Fibroblast of pulmonary artery (primary cell): ENCODE results near the gene IFT43.
A peak's percentile ranks its signal among the peaks of the same experiment; 100 is the strongest.

ENCODE experiments used
- DNase-seq: peaks from one replicate; pipeline ENCODE4 v3.0.0-alpha.2; 2010; ENCODE audit warnings: low read depth
- H3K4me3 ChIP-seq: replicated peaks from 2 replicates; pipeline ENCODE4 v1.5.1; 2011; ENCODE audit warnings: low read depth, mild to moderate bottlenecking, control low read depth, low read length, moderate library complexity
- TF ChIP-seq, protein P1 (sequence below): IDR thresholded peaks from 2 replicates; pipeline ENCODE4 v1.5.1; 2011; ENCODE audit warnings: mild to moderate bottlenecking, control low read depth, low read length, inconsistent platforms; ENCODE audit errors: missing control alignments

The IFT43 gene

DNA sequence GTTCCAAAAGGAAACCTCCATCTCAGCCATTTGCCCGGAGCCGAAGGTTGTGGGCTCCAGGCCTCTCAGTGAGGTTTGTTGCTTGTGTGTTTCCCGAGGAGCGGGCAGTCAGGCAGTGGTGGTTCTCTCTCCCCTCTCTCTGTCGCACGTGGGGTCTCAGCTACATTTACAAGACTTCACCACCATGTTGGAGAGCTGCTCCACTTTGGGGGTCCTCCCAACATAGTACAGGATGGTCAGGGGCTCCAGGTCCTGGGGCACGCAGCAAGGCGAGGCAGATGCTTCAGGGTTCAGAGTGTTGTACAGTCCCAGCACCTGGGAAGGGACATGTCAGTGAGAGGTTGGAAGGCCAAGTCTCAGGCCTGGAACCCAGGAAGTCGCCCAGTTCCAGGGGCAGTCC lies 26.5 kb upstream of the IFT43 start:
- TF ChIP-seq, protein P1, sequence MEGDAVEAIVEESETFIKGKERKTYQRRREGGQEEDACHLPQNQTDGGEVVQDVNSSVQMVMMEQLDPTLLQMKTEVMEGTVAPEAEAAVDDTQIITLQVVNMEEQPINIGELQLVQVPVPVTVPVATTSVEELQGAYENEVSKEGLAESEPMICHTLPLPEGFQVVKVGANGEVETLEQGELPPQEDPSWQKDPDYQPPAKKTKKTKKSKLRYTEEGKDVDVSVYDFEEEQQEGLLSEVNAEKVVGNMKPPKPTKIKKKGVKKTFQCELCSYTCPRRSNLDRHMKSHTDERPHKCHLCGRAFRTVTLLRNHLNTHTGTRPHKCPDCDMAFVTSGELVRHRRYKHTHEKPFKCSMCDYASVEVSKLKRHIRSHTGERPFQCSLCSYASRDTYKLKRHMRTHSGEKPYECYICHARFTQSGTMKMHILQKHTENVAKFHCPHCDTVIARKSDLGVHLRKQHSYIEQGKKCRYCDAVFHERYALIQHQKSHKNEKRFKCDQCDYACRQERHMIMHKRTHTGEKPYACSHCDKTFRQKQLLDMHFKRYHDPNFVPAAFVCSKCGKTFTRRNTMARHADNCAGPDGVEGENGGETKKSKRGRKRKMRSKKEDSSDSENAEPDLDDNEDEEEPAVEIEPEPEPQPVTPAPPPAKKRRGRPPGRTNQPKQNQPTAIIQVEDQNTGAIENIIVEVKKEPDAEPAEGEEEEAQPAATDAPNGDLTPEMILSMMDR, result no peak
- H3K4me3 ChIP-seq, result no peak overlapping the region
- DNase-seq, result no peak

DNA sequence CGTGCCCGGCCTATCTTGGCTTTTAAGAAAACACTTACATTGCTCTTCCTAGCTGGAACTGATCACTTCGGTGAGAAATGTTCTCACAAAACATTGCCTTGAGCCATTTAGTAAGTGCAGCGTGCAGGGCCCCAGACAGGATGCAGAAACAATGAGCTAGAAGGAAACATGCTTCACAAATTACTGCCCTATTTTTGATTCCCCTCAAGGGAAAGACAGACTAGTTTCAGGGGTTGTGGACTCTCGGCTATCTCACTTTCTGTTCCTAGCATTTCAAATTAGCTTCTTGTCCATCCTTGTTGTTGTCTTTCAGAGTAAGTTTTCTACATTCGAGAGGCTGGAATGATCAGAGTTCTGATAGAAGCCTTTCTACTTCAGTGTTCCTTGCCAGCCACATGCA lies 25.3 kb upstream of the IFT43 start:
- H3K4me3 ChIP-seq, result no peak overlapping the region
- no peak for DNase-seq
- TF ChIP-seq, protein P1, result no peak

DNA sequence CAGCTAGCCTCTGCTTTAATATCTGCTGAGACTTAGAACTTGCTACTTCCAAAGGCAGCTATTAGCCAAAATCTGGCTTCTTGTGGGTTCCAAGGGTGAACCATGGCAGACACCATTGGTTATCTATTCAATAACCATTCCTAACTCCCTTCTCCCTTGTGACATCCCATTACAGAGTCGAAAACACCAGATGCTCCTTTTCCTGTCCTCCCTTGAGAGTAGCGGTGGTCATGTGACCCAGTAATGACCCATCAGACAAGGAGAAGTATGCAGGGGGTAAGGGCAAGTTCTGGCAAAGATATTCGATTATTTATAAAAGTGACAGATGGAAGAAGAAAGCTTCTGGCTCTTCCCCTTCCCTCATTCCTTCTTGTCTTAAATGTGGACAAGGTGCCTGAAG lies 23.9 kb upstream of the IFT43 start:
- no peak for DNase-seq
- no peak overlapping the region for H3K4me3 ChIP-seq

DNA sequence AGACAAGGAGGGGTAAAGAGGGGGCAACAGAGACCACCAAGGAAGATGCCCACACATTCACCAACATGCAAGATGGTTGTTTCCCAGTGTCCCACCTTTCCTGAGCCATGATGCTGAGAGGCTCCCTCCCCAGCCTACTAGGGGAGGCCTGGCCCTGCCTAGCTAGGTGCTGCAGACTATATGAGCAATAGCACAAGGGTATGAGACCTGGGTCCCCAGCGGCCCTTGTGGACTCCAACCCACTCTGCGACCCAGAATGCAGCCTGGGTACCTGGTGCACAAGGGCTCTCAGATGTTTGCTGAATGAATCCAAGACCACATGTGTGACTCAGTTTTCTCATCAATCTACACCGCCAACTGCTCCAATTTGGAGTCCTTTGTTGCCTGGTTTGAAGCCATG lies 17.7 kb upstream of the IFT43 start:
- no peak overlapping the region for H3K4me3 ChIP-seq
- DNase-seq, result no peak
- TF ChIP-seq, protein P1, result no peak

More for the DNA sequence above, 23.9 kb upstream of the IFT43 start:
- TF ChIP-seq, protein P1, result no peak

DNA sequence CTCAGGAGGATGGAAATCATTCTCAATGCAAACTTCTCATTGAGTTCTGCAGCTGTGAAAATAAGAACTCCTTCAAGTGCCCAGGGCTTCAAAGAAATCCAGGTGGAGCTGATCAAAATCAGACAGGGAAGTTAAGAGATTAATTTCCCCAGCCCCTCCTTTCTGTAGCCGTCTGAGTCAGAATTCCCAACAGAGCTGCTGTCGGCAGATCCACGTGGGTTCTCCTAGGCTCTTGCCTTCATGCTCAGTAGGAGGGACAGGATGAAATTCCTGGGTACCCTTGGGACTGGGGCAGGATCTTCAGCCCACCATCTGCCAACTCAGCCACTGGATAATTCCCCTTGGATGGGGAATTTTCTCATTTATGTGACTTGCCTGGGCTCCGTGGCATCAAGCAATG lies 17.1 kb upstream of the IFT43 start:
- TF ChIP-seq, protein P1, result no peak
- H3K4me3 ChIP-seq, result no peak overlapping the region
- peak; percentile 48 for DNase-seq

DNA sequence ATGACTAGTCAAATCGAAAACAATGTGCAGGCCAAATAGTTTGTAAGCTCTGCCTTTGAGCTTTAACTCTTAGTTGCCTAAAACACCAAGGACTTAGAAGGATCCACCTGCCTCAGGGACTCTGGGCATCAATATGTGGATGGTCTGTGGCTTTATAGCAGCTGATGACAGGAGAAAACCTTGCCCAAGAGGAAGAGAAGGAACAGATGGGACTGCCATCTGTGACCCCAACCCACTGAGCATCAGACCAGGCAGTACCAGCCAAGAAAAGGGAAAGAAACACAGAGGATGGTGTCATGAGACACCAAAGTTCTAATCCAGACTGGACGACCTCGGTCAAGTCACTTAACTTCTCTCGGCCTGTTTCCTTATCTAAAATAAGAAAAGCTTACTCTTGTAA lies 16.4 kb upstream of the IFT43 start:
- TF ChIP-seq, protein P1, result no peak
- DNase-seq, result no peak

DNA sequence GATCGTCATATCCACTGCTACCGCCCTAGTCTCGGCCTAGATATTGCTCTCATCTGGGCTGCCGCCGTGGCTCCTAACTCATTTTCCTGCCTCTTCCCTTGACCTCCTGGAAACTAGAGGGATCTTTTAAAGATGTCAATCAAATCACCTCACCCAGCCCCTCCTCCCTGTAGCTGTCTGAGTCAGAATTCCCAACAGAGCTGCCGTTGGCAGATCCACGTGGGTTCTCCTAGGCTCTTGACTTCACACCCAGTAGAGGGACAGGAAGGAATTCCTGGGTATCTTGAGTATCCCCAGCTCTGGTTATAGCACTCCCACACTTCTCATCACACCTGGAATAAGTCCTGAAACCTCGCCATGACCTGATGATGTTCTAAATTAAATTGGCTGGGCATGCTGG lies 15.7 kb upstream of the IFT43 start:
- H3K4me3 ChIP-seq, result no peak overlapping the region
- TF ChIP-seq, protein P1, result no peak
- DNase-seq, result no peak

More for the DNA sequence above, 16.4 kb upstream of the IFT43 start:
- no peak overlapping the region for H3K4me3 ChIP-seq
